ENCODE results near the gene IMPACT. TPM values are rescaled to one million over a fixed set of nuclear protein-coding genes. Genes with fewer than 3 reads are reported as not detected.

The IMPACT gene
- total and polyA plus RNA-seq, 2 of the 8 experiments (the other 6 are each of a cell fraction or from before 2014, with no cell fraction given) = 31.1 to 44.6 TPM

DNA sequence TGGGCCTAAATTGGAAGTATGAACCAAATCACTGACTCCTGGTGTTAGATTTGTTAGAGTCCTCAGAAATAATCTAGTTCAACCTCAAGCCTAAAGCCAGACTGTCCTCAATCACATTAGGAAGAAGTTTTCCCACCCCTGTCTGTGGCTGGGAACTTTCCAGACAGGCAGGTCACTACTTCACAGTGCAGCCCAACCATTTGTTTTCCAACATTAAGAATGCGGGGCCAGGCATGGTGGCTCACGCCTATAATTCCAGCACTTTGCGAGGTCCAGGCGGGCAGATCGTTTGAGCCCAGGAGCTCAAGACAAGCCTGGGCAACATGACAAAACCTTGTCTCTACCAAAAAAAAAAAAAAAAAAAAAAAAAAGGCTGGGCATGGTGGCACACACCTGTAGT is 23.4 kb upstream of the IMPACT start (continued):
- no peak for TF ChIP-seq BCL11A (IDR thresholded peaks at IDR 0.05; ENCODE audit: low read depth in 2 of 2, low read length in 2 of 2)

Data from H1 (cell line).